GM10847 (cell line): Measurements from ENCODE around the gene NTRK2.

Experiments used
- POLR2A ChIP-seq: IDR thresholded peaks from 2 replicates; pipeline ENCODE4 v1.6.1; 2011; ENCODE audit not compliant: insufficient read length; ENCODE audit errors: extremely low read depth

NTRK2 gene

GRCh38 chr9:84669288-84670137 is at the start of gene NTRK2:
Gene NTRK2 (plus strand): TSS chr9:84669729. CDS start chr9:84670749, 1,020 bp downstream.
- no peak for TF ChIP-seq POLR2A

- no peak for TF ChIP-seq POLR2A
Measured at GRCh38 chr9:84620338-84620737, 49.2 kb upstream of the NTRK2 start.

- no peak for TF ChIP-seq POLR2A
Measured at GRCh38 chr9:84621811-84622210, 47.7 kb upstream of the NTRK2 start.

- TF ChIP-seq POLR2A, result no peak
Measured at GRCh38 chr9:84622981-84623380, 46.5 kb upstream of the NTRK2 start.

GRCh38 chr9:84636436-84636835 is 33.1 kb upstream of the NTRK2 start:
- no peak for TF ChIP-seq POLR2A

- TF ChIP-seq POLR2A, result no peak
Measured at GRCh38 chr9:84642553-84643141, 26.9 kb upstream of the NTRK2 start.

- no peak for TF ChIP-seq POLR2A
Measured at GRCh38 chr9:84647699-84648098, 21.8 kb upstream of the NTRK2 start.

- no peak for TF ChIP-seq POLR2A
Measured at GRCh38 chr9:84652496-84653120, 16.9 kb upstream of the NTRK2 start.

GRCh38 chr9:84655447-84655846 is 14.1 kb upstream of the NTRK2 start:
- TF ChIP-seq POLR2A, result no peak

- no peak for TF ChIP-seq POLR2A
Measured at GRCh38 chr9:84659313-84659712, 10.2 kb upstream of the NTRK2 start.

GRCh38 chr9:84659773-84660172 is 9.8 kb upstream of the NTRK2 start:
- no peak for TF ChIP-seq POLR2A

GRCh38 chr9:84667571-84668195 is 1.8 kb upstream of the NTRK2 start:
- TF ChIP-seq POLR2A, result no peak

- TF ChIP-seq POLR2A, result no peak
Measured at GRCh38 chr9:84668196-84669012, 1.1 kb upstream of the NTRK2 start.

- no peak for TF ChIP-seq POLR2A
Measured at GRCh38 chr9:84669013-84669287, 579 bp upstream of the NTRK2 start.
